Fibroblast of lung (primary cell): ENCODE results near the gene HNRNPLL.

Experiments used
- EZH2 ChIP-seq: IDR thresholded peaks from 2 replicates; pipeline ENCODE4 v1.5.1; 2012; ENCODE audit warnings: low read length, control low read depth, mild to moderate bottlenecking; ENCODE audit errors: missing control alignments
- TF ChIP-seq, protein P1 (sequence below), 2 donors: IDR thresholded peaks in 1 of 2; conservative IDR thresholded peaks in 1 of 2; 1 replicate in 1 of 2; 2 replicates in 1 of 2; pipeline ENCODE4 v1.5.1; 2011 to 2012; ENCODE audit warnings: low read length in 2 of 2, control low read depth in 1 of 2, inconsistent platforms in 1 of 2, low read depth in 1 of 2, mild to moderate bottlenecking in 1 of 2

DNA sequence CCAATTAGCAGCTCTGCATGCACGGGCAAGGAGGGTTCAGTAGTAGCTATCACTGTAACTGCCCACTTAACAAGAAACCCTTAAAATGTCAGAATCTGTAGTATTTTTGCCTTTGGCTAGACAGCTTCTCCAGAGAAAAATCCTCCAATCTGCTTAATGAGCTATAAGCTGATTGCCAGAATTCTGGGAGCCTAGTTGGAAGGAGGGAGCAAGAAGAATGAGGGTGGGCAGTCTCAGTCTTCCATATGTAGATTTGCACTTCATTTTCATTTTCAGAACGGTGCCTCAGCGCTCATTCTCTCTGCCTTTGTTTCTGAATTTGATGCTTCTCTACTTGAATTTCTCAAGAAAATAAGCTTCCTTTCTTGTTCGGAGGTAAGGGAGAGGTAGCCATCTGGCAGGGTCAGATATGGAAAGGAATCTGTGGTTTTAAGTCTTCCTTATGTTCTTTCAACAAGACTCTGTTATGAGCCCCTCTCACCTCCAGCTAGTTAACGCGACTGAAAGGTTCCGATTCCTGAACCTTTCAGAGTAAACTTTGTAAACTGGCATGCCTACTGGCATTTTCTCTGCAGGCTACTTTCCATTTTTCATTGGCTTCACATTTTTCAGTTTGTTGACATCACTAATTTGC lies 53.5 kb downstream of the HNRNPLL start:
- TF ChIP-seq, protein P1, sequence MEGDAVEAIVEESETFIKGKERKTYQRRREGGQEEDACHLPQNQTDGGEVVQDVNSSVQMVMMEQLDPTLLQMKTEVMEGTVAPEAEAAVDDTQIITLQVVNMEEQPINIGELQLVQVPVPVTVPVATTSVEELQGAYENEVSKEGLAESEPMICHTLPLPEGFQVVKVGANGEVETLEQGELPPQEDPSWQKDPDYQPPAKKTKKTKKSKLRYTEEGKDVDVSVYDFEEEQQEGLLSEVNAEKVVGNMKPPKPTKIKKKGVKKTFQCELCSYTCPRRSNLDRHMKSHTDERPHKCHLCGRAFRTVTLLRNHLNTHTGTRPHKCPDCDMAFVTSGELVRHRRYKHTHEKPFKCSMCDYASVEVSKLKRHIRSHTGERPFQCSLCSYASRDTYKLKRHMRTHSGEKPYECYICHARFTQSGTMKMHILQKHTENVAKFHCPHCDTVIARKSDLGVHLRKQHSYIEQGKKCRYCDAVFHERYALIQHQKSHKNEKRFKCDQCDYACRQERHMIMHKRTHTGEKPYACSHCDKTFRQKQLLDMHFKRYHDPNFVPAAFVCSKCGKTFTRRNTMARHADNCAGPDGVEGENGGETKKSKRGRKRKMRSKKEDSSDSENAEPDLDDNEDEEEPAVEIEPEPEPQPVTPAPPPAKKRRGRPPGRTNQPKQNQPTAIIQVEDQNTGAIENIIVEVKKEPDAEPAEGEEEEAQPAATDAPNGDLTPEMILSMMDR (conservative IDR thresholded peaks at IDR 0.05 in 1 of 2, IDR thresholded peaks at IDR 0.05 in 1 of 2; ENCODE audit: low read depth in 1 of 2, low read length in 2 of 2), result no peak
- no peak for TF ChIP-seq EZH2
